Islet precursor cell (in vitro differentiated cells): Measurements from ENCODE around the gene NXPE1.
"Not testable (repeated sequence)": the region's sequence is repeated elsewhere in the genome, so short reads cannot be mapped to it uniquely, and the experiment has no call there.

ENCODE experiments used
- DNase-seq: peaks from one replicate; pipeline ENCODE4 v3.0.0-alpha.2; 2018

NXPE1 gene

GRCh38 chr11:114559425-114560310, at the start of gene NXPE1:
Gene NXPE1, minus strand, starts transcription at chr11:114559881. Its CDS starts 8,680 bp downstream, at chr11:114551201.
- DNase-seq: no peak

- DNase-seq: no peak
These were observed 49.7 kb upstream of the NXPE1 start for GRCh38 chr11:114609429-114609828.

- DNase-seq: not testable (repeated sequence)
These were observed 48.9 kb upstream of the NXPE1 start for GRCh38 chr11:114608605-114609004.

GRCh38 chr11:114607753-114608459, 48.2 kb upstream of the NXPE1 start:
- DNase-seq: no peak

GRCh38 chr11:114606802-114607075, 47.1 kb upstream of the NXPE1 start:
- DNase-seq: not testable (repeated sequence)

GRCh38 chr11:114606003-114606801, 46.5 kb upstream of the NXPE1 start:
- DNase-seq: no peak

- DNase-seq: no peak
These were observed 45.7 kb upstream of the NXPE1 start for GRCh38 chr11:114605370-114605769.

- no peak for DNase-seq
These were observed 45.2 kb upstream of the NXPE1 start for GRCh38 chr11:114604886-114605285.

GRCh38 chr11:114604179-114604813, 44.6 kb upstream of the NXPE1 start:
- no peak for DNase-seq

- DNase-seq: not testable (repeated sequence)
These were observed 43.5 kb upstream of the NXPE1 start for GRCh38 chr11:114603151-114603550.

- DNase-seq: no peak
These were observed 38.8 kb upstream of the NXPE1 start for GRCh38 chr11:114598461-114598860.

GRCh38 chr11:114596175-114596919, 36.7 kb upstream of the NXPE1 start:
- DNase-seq: no peak

GRCh38 chr11:114595571-114595970, 35.9 kb upstream of the NXPE1 start, which contains the start of gene NXPE4:
Gene NXPE4, minus strand, starts transcription at chr11:114595786. Its CDS starts 1,027 bp downstream, at chr11:114594759.
- DNase-seq: no peak

GRCh38 chr11:114594703-114595102, 35.0 kb upstream of the NXPE1 start:
- no peak for DNase-seq

GRCh38 chr11:114587398-114587953, 27.8 kb upstream of the NXPE1 start:
- no peak for DNase-seq

GRCh38 chr11:114586797-114587196, 27.1 kb upstream of the NXPE1 start:
- DNase-seq: no peak

GRCh38 chr11:114571712-114572111, 12.0 kb upstream of the NXPE1 start:
- DNase-seq: no peak

- DNase-seq: peak; percentile 54
These were observed 10.1 kb upstream of the NXPE1 start for GRCh38 chr11:114569801-114570200.

GRCh38 chr11:114566276-114566675, 6.6 kb upstream of the NXPE1 start:
- no peak for DNase-seq

- no peak for DNase-seq
These were observed 5.2 kb upstream of the NXPE1 start for GRCh38 chr11:114564831-114565230.

- DNase-seq: no peak
These were observed 3.4 kb upstream of the NXPE1 start for GRCh38 chr11:114563077-114563476.
